Cardiac septum (tissue), 1 donor: ENCODE measurements around the gene DLG2. TPM values are rescaled to one million over a fixed set of nuclear protein-coding genes. Genes with fewer than 3 reads are reported as not detected.
"Not testable (repeated sequence)": the region's sequence is repeated elsewhere in the genome, so short reads cannot be mapped to it uniquely, and the experiment has no call there.

Source experiments
- DNase-seq: peaks from one replicate; pipeline ENCODE4 v3.0.0-alpha.2; 2020; ENCODE audit warnings: low spot score
- intact Hi-C: fragments of 100-400 bp; cut with DNase I; formaldehyde crosslinking; loops from one replicate; pipeline ENCODE4 v1.14.0; 2022
- total RNA-seq: library from RNA; stranded (reverse); fragmentation: NEBNext Ultra II Directional; extraction: Animal tissue kit (Norgen Biotek cat#: 25700); gene quantifications from one replicate; pipeline ENCODE4 v1.2.1, GENCODE V29; 2021
- donor health status: DM: no; HTN: no; CAD: no.

Gene DLG2
- total RNA-seq, 1 donor from 2014 or later = 9.9 TPM

- intact Hi-C loops = no loop called here
- DNase-seq = no peak
Measured at GRCh38 chr11:85494396-85494795, 132.7 kb downstream of the DLG2 start.

DNA sequence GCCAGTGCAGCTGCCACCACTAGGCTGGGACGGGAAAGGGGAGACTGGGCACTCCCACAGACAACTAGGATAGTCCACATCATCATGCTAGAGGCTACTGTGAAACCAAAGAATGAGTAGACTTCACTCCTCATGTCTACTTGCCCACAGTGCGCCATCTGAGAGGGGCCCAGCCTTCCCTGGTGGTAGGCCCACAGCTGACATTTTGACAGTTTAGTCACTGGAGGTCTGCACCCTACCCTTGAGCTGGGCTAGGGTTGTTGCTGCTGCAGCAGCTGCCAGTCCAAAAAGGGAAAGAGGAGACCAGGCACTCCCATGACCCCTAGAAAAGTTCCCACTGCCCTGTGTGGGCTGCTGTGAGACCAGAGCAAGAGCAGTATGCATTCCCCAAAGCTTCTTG, 141.2 kb downstream of the DLG2 start:
- no peak for DNase-seq

DNA sequence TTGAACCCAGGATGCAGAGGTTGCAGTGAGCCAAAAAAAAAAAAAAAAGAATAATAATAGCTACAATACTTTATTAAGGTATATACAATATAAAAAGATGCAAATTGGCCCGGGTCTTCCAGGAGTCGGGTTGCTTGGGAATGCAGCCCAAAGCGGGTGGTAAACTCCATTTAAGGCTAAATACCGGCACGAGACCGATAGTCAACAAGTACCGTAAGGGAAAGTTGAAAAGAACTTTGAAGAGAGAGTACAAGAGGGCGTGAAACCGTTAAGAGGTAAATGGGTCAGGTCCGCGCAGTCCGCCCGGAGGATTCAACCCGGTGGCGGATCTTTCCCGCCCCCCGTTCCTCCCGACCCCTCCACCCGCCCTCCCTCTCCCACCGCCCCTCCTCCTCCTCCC, 143.3 kb downstream of the DLG2 start:
- intact Hi-C loops = no loop called here
- no peak for DNase-seq

More for the DNA sequence above, 141.2 kb downstream of the DLG2 start:
- intact Hi-C loops = no loop called here

DNA sequence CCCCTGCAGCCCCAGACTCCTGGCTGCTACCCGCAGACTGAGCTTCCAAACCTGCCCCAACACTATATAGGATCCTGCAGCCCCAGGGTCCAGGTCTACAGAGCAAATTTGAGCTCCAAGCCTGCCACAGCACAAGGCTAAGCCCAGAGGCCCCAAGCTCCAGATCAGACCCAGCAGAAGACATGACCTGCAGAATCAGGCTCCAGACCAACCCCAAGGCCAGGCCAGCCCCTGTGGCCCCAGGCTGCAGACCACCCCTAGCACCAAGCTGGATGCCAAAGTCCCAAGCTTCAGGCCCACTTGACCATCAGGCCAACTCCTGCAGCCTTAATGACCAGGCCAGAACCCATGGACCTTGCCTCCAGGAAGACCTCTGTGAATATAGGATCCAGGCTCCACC, 145.3 kb downstream of the DLG2 start:
- intact Hi-C loops = no loop called here
- no peak for DNase-seq

- intact Hi-C loops = no loop called here
- no peak for DNase-seq
Measured at GRCh38 chr11:85475660-85476517, 151.3 kb downstream of the DLG2 start.

- intact Hi-C loops = no loop called here
- DNase-seq = no peak
Measured at GRCh38 chr11:85472953-85473352, 154.2 kb downstream of the DLG2 start.

- DNase-seq = no peak
- intact Hi-C loops = no loop called here
Measured at GRCh38 chr11:85464283-85464682, 162.9 kb downstream of the DLG2 start.

- DNase-seq = no peak
- intact Hi-C loops = no loop called here
Measured at GRCh38 chr11:85459304-85459703, 167.8 kb downstream of the DLG2 start.

- intact Hi-C loops = no loop called here
- DNase-seq = no peak
Measured at GRCh38 chr11:85444479-85444878, 182.7 kb downstream of the DLG2 start.

GRCh38 chr11:85440273-85440672, 186.9 kb downstream of the DLG2 start:
- no peak for DNase-seq
- intact Hi-C loops = no loop called here

GRCh38 chr11:85438328-85438727, 188.8 kb downstream of the DLG2 start:
- intact Hi-C loops = no loop called here
- no peak for DNase-seq

DNA sequence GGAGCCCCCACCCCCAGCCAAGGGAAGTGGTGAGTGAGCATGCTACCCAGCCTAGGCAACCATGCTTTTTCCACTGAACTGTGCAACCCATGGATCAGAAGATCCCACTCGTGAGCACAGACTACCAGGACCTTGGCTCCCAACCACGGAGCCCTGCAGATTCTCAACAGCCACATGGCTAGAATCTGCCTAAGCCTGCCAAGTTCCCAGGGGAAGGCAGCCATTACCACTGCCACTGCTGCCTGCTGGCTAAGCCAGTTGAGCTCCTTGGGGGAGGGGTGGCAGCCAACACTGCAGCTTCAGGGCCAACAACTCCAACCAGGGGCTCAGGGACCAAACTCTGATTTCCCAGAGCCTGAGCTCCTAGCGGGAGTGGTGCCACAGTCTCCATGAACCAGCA, 195.8 kb downstream of the DLG2 start:
- DNase-seq = peak; percentile 71
- intact Hi-C loops = no loop called here

DNA sequence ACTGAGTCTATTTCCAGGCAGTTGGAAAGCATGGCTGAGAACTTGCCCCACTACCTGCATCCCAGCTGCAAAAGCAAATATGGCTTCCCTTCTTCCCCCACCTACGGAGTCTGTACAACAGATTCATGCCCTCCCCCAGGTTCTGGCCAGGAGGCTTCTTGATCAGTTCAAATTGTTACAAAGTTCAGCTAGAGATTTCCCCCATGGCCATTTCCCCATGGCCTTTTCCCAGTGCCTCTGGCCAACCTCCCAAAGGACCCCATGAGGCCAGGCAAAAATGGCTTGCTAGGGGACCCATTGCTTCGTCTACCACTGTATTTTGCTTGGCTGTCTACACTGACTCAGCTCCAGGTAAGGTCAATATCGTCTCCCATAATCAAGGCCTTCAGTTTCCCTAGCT, 203.3 kb downstream of the DLG2 start:
- intact Hi-C loops = no loop called here
- DNase-seq = no peak

- DNase-seq = no peak
- intact Hi-C loops = no loop called here
Measured at GRCh38 chr11:85423316-85423715, 203.8 kb downstream of the DLG2 start.

DNA sequence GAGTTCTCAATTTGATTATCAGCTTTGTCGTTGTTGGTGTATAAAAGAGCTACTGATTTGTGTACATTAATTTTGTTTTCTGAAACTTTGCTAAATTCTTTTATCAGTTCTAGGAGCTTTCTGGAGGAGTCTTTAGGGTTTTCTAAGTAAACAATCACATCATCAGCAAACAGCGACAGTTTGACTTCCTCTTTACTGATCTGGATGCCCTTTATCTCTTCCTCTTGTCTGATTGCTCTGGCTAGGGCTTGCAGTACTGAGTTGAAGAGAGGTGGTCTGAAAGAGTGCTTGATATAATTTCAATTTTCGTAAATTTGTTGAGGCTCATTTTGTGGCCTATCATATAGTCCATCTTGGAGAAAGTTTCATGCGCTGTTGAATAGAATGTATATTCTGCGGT, 213.0 kb downstream of the DLG2 start:
- intact Hi-C loops = no loop called here
- no peak for DNase-seq

- intact Hi-C loops = no loop called here
- no peak for DNase-seq
Measured at GRCh38 chr11:85407648-85408047, 219.5 kb downstream of the DLG2 start.

GRCh38 chr11:85406841-85407240, 220.3 kb downstream of the DLG2 start:
- intact Hi-C loops = no loop called here

GRCh38 chr11:85406316-85406715, 220.8 kb downstream of the DLG2 start:
- intact Hi-C loops = no loop called here

More at GRCh38 chr11:85406841-85407240, 220.3 kb downstream of the DLG2 start:
- DNase-seq = no peak

GRCh38 chr11:85395515-85396055, 231.6 kb downstream of the DLG2 start:
- intact Hi-C loops, DNase-seq: not testable (repeated sequence)

More at GRCh38 chr11:85406316-85406715, 220.8 kb downstream of the DLG2 start:
- no peak for DNase-seq

GRCh38 chr11:85394283-85394682, 232.9 kb downstream of the DLG2 start:
- DNase-seq = no peak
- intact Hi-C loops = no loop called here

- intact Hi-C loops = no loop called here
- DNase-seq = no peak
Measured at GRCh38 chr11:85391141-85391540, 236.0 kb downstream of the DLG2 start.
